ENCODE results near the gene SEMA4G. TPM values are rescaled to one million over a fixed set of nuclear protein-coding genes. Genes with fewer than 3 reads are reported as not detected.
"Not testable (repeated sequence)": the region's sequence is repeated elsewhere in the genome, so short reads cannot be mapped to it uniquely, and the experiment has no call there.

The SEMA4G gene
- total and polyA plus RNA-seq, 2 of the 8 experiments (the other 6 are each of a cell fraction or from before 2014, with no cell fraction given), result 7.1 to 18.2 TPM

DNA sequence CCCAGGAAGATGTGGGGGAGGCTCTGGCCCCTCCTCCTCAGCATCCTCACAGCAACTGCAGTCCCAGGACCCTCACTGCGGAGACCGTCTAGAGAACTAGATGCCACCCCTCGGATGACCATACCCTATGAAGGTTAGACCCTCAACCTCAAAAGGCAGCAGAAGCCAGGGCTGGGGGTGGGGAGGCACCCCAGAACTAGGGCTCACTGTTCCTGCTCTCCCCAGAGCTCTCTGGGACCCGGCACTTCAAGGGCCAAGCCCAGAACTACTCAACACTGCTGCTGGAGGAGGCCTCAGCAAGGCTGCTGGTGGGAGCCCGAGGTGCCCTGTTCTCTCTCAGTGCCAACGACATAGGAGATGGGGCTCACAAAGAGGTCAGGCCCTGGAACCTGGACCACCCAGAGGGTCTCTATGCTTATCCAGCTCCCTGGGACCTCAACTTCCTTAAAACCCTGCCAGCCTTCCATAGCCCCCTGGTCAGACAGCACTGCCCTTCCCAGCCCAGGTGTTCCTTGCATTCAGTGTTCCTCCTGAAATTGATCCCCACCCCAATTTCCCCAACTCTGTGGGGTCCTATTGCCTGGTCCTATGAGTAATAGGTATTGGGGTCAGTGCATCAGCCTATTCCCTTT, 3.7 kb downstream of the SEMA4G start (continued):
- TF ChIP-seq SIRT6 (IDR thresholded peaks at IDR 0.05; ENCODE audit: low read length) (no peak), CHD1 (IDR thresholded peaks at IDR 0.05; ENCODE audit: low read depth, low read length) (no peak), TAF7 (optimal IDR thresholded peaks at IDR 0.05; ENCODE audit: borderline replicate concordance, low read depth, low read length) (no peak), BACH1 (IDR thresholded peaks at IDR 0.05; ENCODE audit: low read length) (no peak), SP2 (IDR thresholded peaks at IDR 0.05; ENCODE audit: low read length) (no peak), ASH2L (IDR thresholded peaks at IDR 0.05; ENCODE audit: low read length) (no peak), MAFK (IDR thresholded peaks at IDR 0.05; ENCODE audit: low read depth, low read length) (no peak), CTBP2 (IDR thresholded peaks at IDR 0.05; ENCODE audit: borderline replicate concordance, insufficient read depth, insufficient read length, low read length) (no peak)
- TF ChIP-seq, protein P1, sequence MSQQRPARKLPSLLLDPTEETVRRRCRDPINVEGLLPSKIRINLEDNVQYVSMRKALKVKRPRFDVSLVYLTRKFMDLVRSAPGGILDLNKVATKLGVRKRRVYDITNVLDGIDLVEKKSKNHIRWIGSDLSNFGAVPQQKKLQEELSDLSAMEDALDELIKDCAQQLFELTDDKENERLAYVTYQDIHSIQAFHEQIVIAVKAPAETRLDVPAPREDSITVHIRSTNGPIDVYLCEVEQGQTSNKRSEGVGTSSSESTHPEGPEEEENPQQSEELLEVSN (IDR thresholded peaks at IDR 0.05), result no peak

DNA sequence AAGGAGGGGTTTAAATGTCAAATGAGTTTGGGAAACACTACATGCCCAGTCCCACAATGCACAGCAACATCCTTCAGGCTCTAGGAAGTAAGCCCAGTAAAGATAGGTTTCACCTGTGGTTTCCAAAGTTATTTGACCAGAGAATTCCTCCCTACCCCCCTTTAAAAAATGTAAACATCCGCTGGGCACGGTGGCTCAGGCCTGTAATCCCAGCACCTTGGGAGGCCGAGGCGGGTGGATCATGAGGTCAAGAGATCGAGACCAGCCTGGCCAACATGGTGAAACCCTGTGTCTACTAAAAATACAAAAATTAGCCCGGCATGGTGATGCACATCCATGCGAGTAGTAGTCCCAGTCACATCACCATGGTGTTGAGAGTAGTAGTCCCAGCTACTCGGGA, 6.1 kb downstream of the SEMA4G start:
- peak; percentile 13 for FAIRE-seq
- not testable (repeated sequence) for H2BK120ac ChIP-seq (replicated peaks; ENCODE audit: low read depth, low read length); H3K23me2 ChIP-seq (ENCODE audit: low read depth, low read length); H3K27me3 ChIP-seq (replicated peaks in 1 of 4; ENCODE audit: control insufficient read depth in 3 of 4, extremely low read depth in 1 of 4, insufficient read depth in 3 of 4, low read length in 3 of 4); H3K79me1 ChIP-seq (ENCODE audit: low read depth, low read length); H3K4me2 ChIP-seq (ENCODE audit: insufficient read depth in 1 of 2, low read depth in 2 of 2, low read length in 2 of 2); H3K4ac ChIP-seq (replicated peaks; ENCODE audit: insufficient read length, low read depth, low read length); H3K14ac ChIP-seq (ENCODE audit: insufficient read length); H4K8ac ChIP-seq (ENCODE audit: extremely low read depth, insufficient read depth, low read length); H2AFZ ChIP-seq (ENCODE audit: low read length); H3K9me3 ChIP-seq (ENCODE audit: insufficient read depth in 2 of 2, low read depth in 1 of 2, low read length in 1 of 2); H4K91ac ChIP-seq (replicated peaks; ENCODE audit: insufficient read length, low read length); H4K5ac ChIP-seq (ENCODE audit: insufficient read length, low read depth, low read length); H3K23ac ChIP-seq (ENCODE audit: insufficient read length); H2BK12ac ChIP-seq (ENCODE audit: low read depth, low read length); H3K56ac ChIP-seq (replicated peaks; ENCODE audit: insufficient read length, low read depth, low read length); H3K4me3 ChIP-seq (ENCODE audit: extremely low read depth in 1 of 4, insufficient read depth in 2 of 4, low read depth in 3 of 4, low read length in 4 of 4); H2BK20ac ChIP-seq (ENCODE audit: low read length); H2AK5ac ChIP-seq (ENCODE audit: low read depth, low read length); DNase-seq (ENCODE audit: low read depth in 1 of 2, low spot score in 2 of 2); H2BK15ac ChIP-seq (ENCODE audit: low read length); H3K79me2 ChIP-seq (ENCODE audit: control insufficient read depth in 1 of 2, insufficient read depth in 2 of 2, low read length in 2 of 2); H3K27ac ChIP-seq (ENCODE audit: low read depth, low read length); H3K18ac ChIP-seq (ENCODE audit: extremely low read depth, low read length); H2BK5ac ChIP-seq (ENCODE audit: low read depth, low read length); H3K9ac ChIP-seq (replicated peaks in 1 of 4; ENCODE audit: extremely low read depth in 1 of 4, low read depth in 3 of 4, low read length in 3 of 4)
- ChIA-PET POLR2A (ENCODE audit: partially characterized antibody) (interaction anchor here (0.6 to 1.2 kb wide), 2 partner anchors 11 to 13 kb away, joined by 3 to 5 read pairs; partner anchors contain the start of genes MRPL43 and TWNK), CTCF (ENCODE audit: partially characterized antibody) (interaction anchor here (0.5 to 2.0 kb wide), 3 partner anchors 37 to 414 kb away, joined by 3 to 5 read pairs (median 3); no protein-coding TSS in a partner anchor)
- Histone ChIP-seq H4K20me1 (replicated peaks in 1 of 2; ENCODE audit: control insufficient read depth in 1 of 2, insufficient read depth in 2 of 2, low read length in 2 of 2) (peaks cover 0 to 16% of the 10 kb centered on the region in 2 experiments), H3K36me3 (ENCODE audit: control insufficient read depth in 2 of 4, insufficient read depth in 4 of 4, low read length in 3 of 4) (peaks cover 0 to 11% (median 3%) of the 10 kb centered on the region in 4 experiments; a peak in 4 of 8 replicates), H3K4me1 (replicated peaks in 1 of 4; ENCODE audit: control insufficient read depth in 3 of 4, insufficient read depth in 4 of 4, low read length in 3 of 4) (peaks cover 0 to 11% (median 9%) of the 10 kb centered on the region in 4 experiments; a peak in 6 of 7 replicates)
- 91% methylated on average over 8 of the region's 8 CpGs; no CpG with 5 or more reads in 1 of the 2 experiments for WGBS, 2 experiments (ENCODE audit: extremely low coverage in 1 of 2, insufficient coverage in 1 of 2, insufficient read length in 1 of 2, insufficient replicate concordance in 2 of 2, low coverage in 1 of 2, low lambda C conversion rate in 2 of 2, missing lambda C conversion rate in 1 of 2)

Measured in H1 (cell line).